Trophoblast cell (in vitro differentiated cells and primary cell): ENCODE data around the gene TOLLIP.
A peak's percentile ranks its signal among the peaks of the same experiment; 100 is the strongest.

Experiments used
- DNase-seq, 2 donors: peaks; one replicate each; pipeline ENCODE4 v3.0.0-alpha.2; 2016
- H2AFZ ChIP-seq: 2 replicates; pipeline ENCODE4 v1.6.1; 2013; ENCODE audit warnings: low read length, moderate library complexity, mild to moderate bottlenecking; ENCODE audit not compliant: insufficient read depth, poor library complexity
- H2AK5ac ChIP-seq: 2 replicates; pipeline ENCODE4 v1.6.1; 2013; ENCODE audit warnings: mild to moderate bottlenecking, low read length
- H2BK120ac ChIP-seq: 2 replicates; pipeline ENCODE4 v1.6.1; 2013; ENCODE audit warnings: low read length, mild to moderate bottlenecking, moderate library complexity; ENCODE audit not compliant: insufficient read depth, poor library complexity
- H2BK12ac ChIP-seq: 2 replicates; pipeline ENCODE4 v1.6.1; 2013; ENCODE audit warnings: mild to moderate bottlenecking, low read length, moderate library complexity
- H2BK5ac ChIP-seq: 2 replicates; pipeline ENCODE4 v1.6.1; 2013; ENCODE audit warnings: low read length, low read depth, moderate library complexity, mild to moderate bottlenecking; ENCODE audit not compliant: poor library complexity
- H3K14ac ChIP-seq: 2 replicates; pipeline ENCODE4 v1.6.1; 2013; ENCODE audit warnings: mild to moderate bottlenecking, low read length
- H3K18ac ChIP-seq: 2 replicates; pipeline ENCODE4 v1.6.1; 2013; ENCODE audit warnings: mild to moderate bottlenecking, low read length
- H3K23ac ChIP-seq: 2 replicates; pipeline ENCODE4 v1.6.1; 2013; ENCODE audit warnings: low read length
- H3K27ac ChIP-seq: 2 replicates; pipeline ENCODE4 v1.5.1; 2013; ENCODE audit warnings: low read depth, mild to moderate bottlenecking, inconsistent platforms, low read length, moderate library complexity
- H3K27me3 ChIP-seq: 2 replicates; pipeline ENCODE4 v1.6.1; 2013; ENCODE audit warnings: inconsistent platforms, mild to moderate bottlenecking, low read length, moderate library complexity; ENCODE audit not compliant: insufficient read depth
- H3K36me3 ChIP-seq, 2 experiments: 1 replicate in 1 of 2; 2 replicates in 1 of 2; pipeline ENCODE4 v1.6.1; 2013; ENCODE audit warnings: low read length in 2 of 2, mild to moderate bottlenecking in 2 of 2, moderate library complexity in 1 of 2; ENCODE audit not compliant: insufficient read depth in 2 of 2, control insufficient read depth in 1 of 2
- H3K4ac ChIP-seq: 2 replicates; pipeline ENCODE4 v1.6.1; 2013; ENCODE audit warnings: low read depth, mild to moderate bottlenecking, low read length, moderate library complexity
- H3K4me1 ChIP-seq, 2 experiments: 1 replicate in 1 of 2; 2 replicates in 1 of 2; pipeline ENCODE4 v1.6.1; 2013; ENCODE audit warnings: low read length in 2 of 2, mild to moderate bottlenecking in 2 of 2, moderate library complexity in 1 of 2; ENCODE audit not compliant: insufficient read depth in 2 of 2, control insufficient read depth in 1 of 2
- H3K4me2 ChIP-seq: 2 replicates; pipeline ENCODE4 v1.6.1; 2013; ENCODE audit warnings: inconsistent platforms, mild to moderate bottlenecking, low read length, moderate library complexity
- H3K4me3 ChIP-seq: 2 replicates; pipeline ENCODE4 v1.5.1; 2013; ENCODE audit warnings: mild to moderate bottlenecking, low read depth, low read length, inconsistent platforms
- H3K79me1 ChIP-seq: one replicate; pipeline ENCODE4 v1.6.1; 2013; ENCODE audit warnings: low read length
- H3K79me2 ChIP-seq: 2 replicates; pipeline ENCODE4 v1.6.1; 2013; ENCODE audit warnings: low read length, mild to moderate bottlenecking; ENCODE audit not compliant: control insufficient read depth, insufficient read depth, poor library complexity
- H3K9ac ChIP-seq: 2 replicates; pipeline ENCODE4 v1.6.1; 2013; ENCODE audit warnings: mild to moderate bottlenecking, low read length
- H3K9me3 ChIP-seq: 2 replicates; pipeline ENCODE4 v1.6.1; 2013; ENCODE audit warnings: low read depth, mild to moderate bottlenecking, control low read depth, inconsistent platforms, low read length; ENCODE audit not compliant: insufficient read depth
- H4K12ac ChIP-seq: 2 replicates; pipeline ENCODE4 v1.6.1; 2013; ENCODE audit warnings: low read depth, mild to moderate bottlenecking, low read length, moderate library complexity
- H4K8ac ChIP-seq: 2 replicates; pipeline ENCODE4 v1.6.1; 2013; ENCODE audit warnings: low read depth, mild to moderate bottlenecking, low read length, moderate library complexity
- H4K91ac ChIP-seq: one replicate; pipeline ENCODE4 v1.6.1; 2013; ENCODE audit warnings: low read depth, mild to moderate bottlenecking, low read length, moderate library complexity
- WGBS: extraction: QIAGEN DNeasy Blood & Tissue Kit; methylation state at CpG from one replicate; pipeline ENCODE4 v1.1.7; 2013; ENCODE audit warnings: missing lambda C conversion rate; ENCODE audit not compliant: insufficient read length, insufficient coverage; ENCODE audit errors: extremely low coverage; 5-methylcytosine and 5-hydroxymethylcytosine counted together

The TOLLIP gene

GRCh38 chr11:1263010-1263409 lies 46.4 kb downstream of the TOLLIP start:
- no peak overlapping the region for H3K4me3 ChIP-seq
- H3K9ac ChIP-seq = no peak overlapping the region
- peaks cover 2% of the 10 kb centered on the region for H3K79me1 ChIP-seq
- H3K27me3 ChIP-seq = no peaks in the 10 kb centered on the region
- no peak overlapping the region for H3K23ac ChIP-seq
- no peak overlapping the region for H2AK5ac ChIP-seq
- no peak overlapping the region for H3K27ac ChIP-seq
- WGBS = no CpG with 5 or more reads among the region's 7 CpGs
- peaks cover 6 to 11% of the 10 kb centered on the region in 2 experiments for H3K4me1 ChIP-seq
- no peak overlapping the region for H4K91ac ChIP-seq
- H3K36me3 ChIP-seq = no peaks in the 10 kb centered on the region
- peak overlapping the region; percentile 94 for H3K4me2 ChIP-seq
- H3K4ac ChIP-seq = no peak overlapping the region
- no peak for DNase-seq
- no peak overlapping the region for H2AFZ ChIP-seq
- no peaks in the 10 kb centered on the region for H3K79me2 ChIP-seq
- H3K18ac ChIP-seq = no peak overlapping the region
- H2BK12ac ChIP-seq = no peak overlapping the region
- H4K8ac ChIP-seq = peak overlapping the region; percentile 26
- H3K14ac ChIP-seq = no peak overlapping the region
- H2BK120ac ChIP-seq = no peak overlapping the region
- peaks cover 13% of the 10 kb centered on the region for H3K9me3 ChIP-seq
- no peak overlapping the region for H2BK5ac ChIP-seq
- peak overlapping the region; percentile 9 for H4K12ac ChIP-seq

DNA sequence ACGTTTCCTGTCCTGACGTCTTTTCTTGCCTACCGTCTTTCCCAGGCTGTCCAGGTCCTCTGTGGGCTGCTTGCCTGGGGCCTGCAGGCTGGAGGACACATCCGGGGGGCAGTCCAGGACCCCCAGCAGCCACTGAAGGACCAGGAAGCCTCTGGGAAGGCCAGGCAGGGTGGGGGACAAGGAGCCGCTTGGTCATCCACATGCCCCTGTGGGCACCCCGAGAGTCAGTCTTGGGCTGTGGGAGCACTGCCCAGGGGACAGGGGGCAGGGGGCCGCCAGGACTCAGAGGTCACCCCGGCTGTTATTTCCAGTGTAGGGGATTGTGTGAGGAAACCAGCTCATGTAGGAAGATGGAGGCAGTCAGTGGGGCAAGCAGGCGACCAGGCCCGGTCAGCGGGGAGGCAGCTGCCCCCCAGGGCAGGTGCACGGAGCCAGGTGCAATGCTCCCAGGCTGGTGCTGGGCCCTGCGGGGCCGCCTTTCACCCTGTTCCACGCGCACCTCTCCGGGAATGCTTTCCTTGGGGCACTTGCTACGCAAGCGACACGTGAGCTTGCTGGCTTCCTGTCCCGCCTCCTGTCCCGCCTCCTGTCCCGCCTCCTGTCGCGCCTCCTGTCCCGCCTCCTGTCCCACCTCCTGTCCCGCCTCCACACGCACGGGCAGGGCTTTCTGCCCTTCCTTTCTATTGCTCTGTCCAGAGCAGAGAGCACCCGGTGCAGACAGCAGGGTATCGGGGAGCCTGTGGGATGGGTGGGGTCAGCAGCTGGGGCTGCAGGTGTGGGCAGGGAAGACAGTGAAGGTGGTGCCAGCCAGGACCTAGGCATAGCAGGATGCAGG lies 47.0 kb downstream of the TOLLIP start:
- Histone ChIP-seq H3K27ac (no peak overlapping the region), H4K91ac (peak overlapping the region; percentile 5), H2BK120ac (no peak overlapping the region), H3K23ac (no peak overlapping the region), H2BK5ac (no peak overlapping the region), H3K4ac (no peak overlapping the region), H3K9ac (peak overlapping the region; percentile 62), H4K12ac (peak overlapping the region; percentile 22), H3K79me1 (peaks cover 2% of the 10 kb centered on the region), H3K4me2 (peak overlapping the region; percentile 94), H3K36me3 (no peaks in the 10 kb centered on the region), H2AK5ac (peak overlapping the region; percentile 35), H3K27me3 (no peaks in the 10 kb centered on the region), H3K14ac (no peak overlapping the region), H4K8ac (peak overlapping the region; percentile 80), H2AFZ (peak overlapping the region; percentile 6), H3K9me3 (peaks cover 13% of the 10 kb centered on the region), H3K18ac (no peak overlapping the region), H3K4me3 (peak overlapping the region; percentile 63), H2BK12ac (no peak overlapping the region), H3K79me2 (no peaks in the 10 kb centered on the region), H3K4me1 (peaks cover 6 to 11% of the 10 kb centered on the region in 2 experiments)
- peak; percentile 94 to 95 for DNase-seq
- no CpG with 5 or more reads among the region's 31 CpGs for WGBS

GRCh38 chr11:1261241-1262071 lies 48.0 kb downstream of the TOLLIP start:
- H4K12ac ChIP-seq = no peak overlapping the region
- WGBS = no CpG with 5 or more reads among the region's 39 CpGs
- no peak overlapping the region for H3K4ac ChIP-seq

DNA sequence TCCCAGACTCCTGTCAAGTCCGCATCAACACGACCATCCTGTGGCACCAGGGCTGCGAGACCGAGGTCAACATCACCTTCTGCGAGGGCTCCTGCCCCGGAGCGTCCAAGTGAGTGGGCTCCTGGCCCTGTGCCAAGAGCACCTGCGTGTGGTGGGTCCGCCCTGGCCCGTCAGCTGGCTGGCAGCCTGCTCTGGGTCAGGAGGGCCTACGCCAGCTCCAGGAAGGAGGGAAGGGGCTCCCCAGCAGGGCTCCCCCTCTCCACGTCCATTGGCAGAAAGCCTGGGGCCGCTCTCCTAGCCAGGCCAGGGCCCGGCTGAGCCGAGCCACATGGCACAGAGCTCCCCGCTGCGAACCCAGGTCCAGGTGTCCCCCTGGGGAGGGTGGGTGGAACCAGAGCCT lies 48.8 kb downstream of the TOLLIP start:
- H4K12ac ChIP-seq = no peak overlapping the region
- H3K36me3 ChIP-seq = no peaks in the 10 kb centered on the region
- no peak overlapping the region for H2BK12ac ChIP-seq
- no peak overlapping the region for H2BK120ac ChIP-seq
- no peak overlapping the region for H3K23ac ChIP-seq
- no peak overlapping the region for H2AFZ ChIP-seq
- H3K4me1 ChIP-seq = peaks cover 6 to 11% of the 10 kb centered on the region in 2 experiments
- H2AK5ac ChIP-seq = no peak overlapping the region
- no peak overlapping the region for H3K14ac ChIP-seq
- H3K9me3 ChIP-seq = peaks cover 12% of the 10 kb centered on the region
- no peak overlapping the region for H3K9ac ChIP-seq
- no peak overlapping the region for H3K27ac ChIP-seq
- no peak overlapping the region for H4K8ac ChIP-seq
- H3K18ac ChIP-seq = no peak overlapping the region
- H2BK5ac ChIP-seq = no peak overlapping the region
- no peak overlapping the region for H3K4ac ChIP-seq
- no peaks in the 10 kb centered on the region for H3K27me3 ChIP-seq
- H3K4me2 ChIP-seq = no peak overlapping the region
- H4K91ac ChIP-seq = no peak overlapping the region
- no peak overlapping the region for H3K4me3 ChIP-seq
- DNase-seq = no peak
- H3K79me2 ChIP-seq = no peaks in the 10 kb centered on the region
- no CpG with 5 or more reads among the region's 17 CpGs for WGBS
- peaks cover 2% of the 10 kb centered on the region for H3K79me1 ChIP-seq

More at GRCh38 chr11:1261241-1262071, 48.0 kb downstream of the TOLLIP start:
- Histone ChIP-seq H3K36me3 (no peaks in the 10 kb centered on the region), H3K14ac (no peak overlapping the region), H3K18ac (no peak overlapping the region), H2BK120ac (no peak overlapping the region), H3K79me2 (no peaks in the 10 kb centered on the region), H3K4me3 (no peak overlapping the region), H3K9ac (no peak overlapping the region), H3K27ac (no peak overlapping the region), H3K9me3 (peaks cover 13% of the 10 kb centered on the region), H2AK5ac (peak overlapping the region; percentile 35), H3K27me3 (no peaks in the 10 kb centered on the region), H3K23ac (no peak overlapping the region), H4K91ac (no peak overlapping the region), H3K4me1 (peaks cover 6 to 11% of the 10 kb centered on the region in 2 experiments), H3K4me2 (no peak overlapping the region), H4K8ac (peak overlapping the region; percentile 8), H2AFZ (no peak overlapping the region), H3K79me1 (peaks cover 2% of the 10 kb centered on the region), H2BK5ac (no peak overlapping the region), H2BK12ac (no peak overlapping the region)
- DNase-seq = no peak
